GM20000 (cell line): ENCODE results near the gene POLR3K.
"Not testable (repeated sequence)": the region's sequence is repeated elsewhere in the genome, so short reads cannot be mapped to it uniquely, and the experiment has no call there.

Source experiments
- DNase-seq: peaks from one replicate; pipeline ENCODE4 v3.0.0; 2012; ENCODE audit warnings: low spot score
- TF ChIP-seq, protein P1 (sequence below): IDR thresholded peaks from 2 replicates; pipeline ENCODE4 v1.5.1; 2012; ENCODE audit warnings: mild to moderate bottlenecking, control low read depth; ENCODE audit errors: extremely low read depth, missing control alignments

POLR3K gene

DNA sequence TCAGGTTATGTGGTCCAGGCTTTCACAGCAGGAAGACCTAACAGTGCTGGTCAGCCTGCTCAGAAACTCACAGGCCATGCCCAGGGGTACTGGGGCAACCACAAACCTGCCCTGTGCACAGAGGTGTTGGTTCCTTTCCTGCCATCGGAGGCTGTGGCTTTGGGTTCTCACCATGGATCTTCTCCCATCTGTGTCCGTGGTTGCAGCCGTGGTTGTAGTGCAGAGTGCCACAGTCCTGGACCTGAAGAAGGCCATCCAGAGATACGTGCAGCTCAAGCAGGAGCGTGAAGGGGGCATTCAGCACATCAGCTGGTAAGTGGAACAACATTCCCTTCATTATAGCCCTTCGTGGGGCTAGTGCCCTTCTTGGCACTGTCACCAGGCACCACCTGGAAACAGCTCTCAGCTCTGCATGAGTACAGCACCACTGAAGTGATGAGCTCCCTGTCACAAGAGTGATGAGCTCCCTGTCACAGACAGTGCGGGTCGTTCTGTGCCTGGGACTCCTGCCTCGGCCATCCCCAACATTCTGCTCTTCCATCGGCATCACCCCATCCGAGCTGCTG lies 2.2 kb upstream of the POLR3K start:
- DNase-seq = no peak
- TF ChIP-seq, protein P1, sequence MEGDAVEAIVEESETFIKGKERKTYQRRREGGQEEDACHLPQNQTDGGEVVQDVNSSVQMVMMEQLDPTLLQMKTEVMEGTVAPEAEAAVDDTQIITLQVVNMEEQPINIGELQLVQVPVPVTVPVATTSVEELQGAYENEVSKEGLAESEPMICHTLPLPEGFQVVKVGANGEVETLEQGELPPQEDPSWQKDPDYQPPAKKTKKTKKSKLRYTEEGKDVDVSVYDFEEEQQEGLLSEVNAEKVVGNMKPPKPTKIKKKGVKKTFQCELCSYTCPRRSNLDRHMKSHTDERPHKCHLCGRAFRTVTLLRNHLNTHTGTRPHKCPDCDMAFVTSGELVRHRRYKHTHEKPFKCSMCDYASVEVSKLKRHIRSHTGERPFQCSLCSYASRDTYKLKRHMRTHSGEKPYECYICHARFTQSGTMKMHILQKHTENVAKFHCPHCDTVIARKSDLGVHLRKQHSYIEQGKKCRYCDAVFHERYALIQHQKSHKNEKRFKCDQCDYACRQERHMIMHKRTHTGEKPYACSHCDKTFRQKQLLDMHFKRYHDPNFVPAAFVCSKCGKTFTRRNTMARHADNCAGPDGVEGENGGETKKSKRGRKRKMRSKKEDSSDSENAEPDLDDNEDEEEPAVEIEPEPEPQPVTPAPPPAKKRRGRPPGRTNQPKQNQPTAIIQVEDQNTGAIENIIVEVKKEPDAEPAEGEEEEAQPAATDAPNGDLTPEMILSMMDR = no peak

DNA sequence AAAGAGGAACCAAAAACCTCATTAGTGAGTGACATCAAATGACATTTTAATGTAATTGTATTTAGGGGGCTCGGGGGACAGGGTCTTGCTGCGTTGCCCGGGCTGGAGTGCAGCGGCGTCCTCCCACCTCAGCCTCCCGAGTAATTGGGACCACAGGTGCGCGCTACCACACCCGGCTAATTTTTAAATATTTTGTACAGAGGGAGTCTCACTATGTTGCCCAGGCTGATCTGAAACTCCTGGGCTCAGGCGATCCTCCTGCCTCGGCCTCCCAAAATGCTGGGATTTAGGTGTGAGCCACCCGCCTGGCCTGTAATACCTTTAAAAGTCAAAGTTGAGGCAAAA lies 801 bp upstream of the POLR3K start:
- no peak for DNase-seq
- TF ChIP-seq, protein P1 = no peak

DNA sequence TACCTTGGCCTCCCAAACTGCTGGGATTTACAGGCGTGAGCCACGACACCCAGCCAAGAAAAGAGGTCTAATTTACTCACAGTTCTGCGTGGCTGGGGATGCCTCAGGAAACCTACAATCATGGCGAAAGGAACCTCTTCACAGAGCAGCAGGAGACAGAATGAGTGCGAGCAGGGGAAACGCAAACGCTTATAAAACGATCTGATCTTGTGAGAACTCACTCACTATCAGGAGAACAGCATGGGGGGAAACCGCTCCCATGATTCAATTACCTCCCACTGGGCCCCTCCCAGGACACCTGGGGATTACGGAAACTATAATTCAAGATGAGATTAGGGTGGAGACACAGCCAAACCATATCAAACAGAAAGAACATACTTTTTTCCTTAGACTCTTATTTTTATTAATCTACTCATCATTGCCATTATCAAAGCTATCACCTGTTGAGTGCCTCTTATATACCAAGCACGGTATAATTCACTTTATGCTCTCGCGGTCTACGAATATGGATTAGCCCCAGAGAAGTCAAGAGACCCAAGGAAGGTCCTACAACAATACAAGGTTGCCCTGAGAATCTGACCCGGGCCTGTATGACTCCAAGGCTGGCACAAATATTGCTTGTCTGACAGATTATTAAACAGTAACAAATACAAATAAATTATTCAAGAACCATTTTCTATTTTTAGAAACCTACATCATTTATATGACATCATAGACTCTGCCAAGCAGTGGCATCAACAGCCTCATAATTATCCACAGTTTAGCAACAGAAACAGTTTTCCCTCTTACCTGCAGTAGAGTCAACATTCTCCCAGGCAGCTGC lies 2.4 kb downstream of the POLR3K start:
- DNase-seq = no peak
- TF ChIP-seq, protein P1 = no peak

DNA sequence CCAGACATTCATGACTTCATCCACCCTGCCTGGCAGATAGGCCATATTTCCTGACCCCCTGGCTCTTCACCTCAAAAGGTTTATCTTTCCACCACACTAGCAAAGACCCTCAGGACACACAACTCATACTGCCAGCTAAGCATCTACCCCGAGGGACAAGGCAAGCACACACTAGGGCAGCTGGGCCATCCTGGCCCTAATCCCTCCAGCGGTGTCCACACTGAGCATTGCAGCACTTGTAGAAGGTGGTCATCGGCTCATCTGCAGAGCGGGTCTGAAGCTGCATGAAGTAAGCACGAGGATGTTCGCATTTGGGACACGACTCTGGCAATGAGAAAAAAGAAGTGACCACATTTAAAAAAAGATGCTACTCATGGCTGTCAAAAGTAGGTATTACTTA lies 6.2 kb downstream of the POLR3K start:
- no peak for DNase-seq
- TF ChIP-seq, protein P1 = no peak

DNA sequence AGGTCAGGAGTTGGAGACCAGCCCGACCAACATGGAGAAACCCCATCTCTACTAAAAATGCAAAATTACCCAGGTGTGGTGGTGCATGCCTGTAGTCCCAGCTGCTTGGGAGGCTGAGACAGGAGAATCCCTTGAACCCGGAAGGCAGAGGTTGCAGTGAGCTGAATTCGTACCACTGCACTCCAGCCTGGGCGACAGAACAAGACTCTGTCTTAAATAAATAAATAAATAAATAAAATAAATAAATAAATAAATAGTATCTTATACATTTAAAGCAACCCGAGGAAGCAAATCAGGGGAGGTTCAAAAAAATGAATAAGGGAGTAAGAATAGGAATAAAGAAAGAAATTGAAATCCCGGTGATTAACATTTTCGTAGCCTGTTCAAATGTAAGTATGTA lies 6.9 kb downstream of the POLR3K start:
- not testable (repeated sequence) for DNase-seq

DNA sequence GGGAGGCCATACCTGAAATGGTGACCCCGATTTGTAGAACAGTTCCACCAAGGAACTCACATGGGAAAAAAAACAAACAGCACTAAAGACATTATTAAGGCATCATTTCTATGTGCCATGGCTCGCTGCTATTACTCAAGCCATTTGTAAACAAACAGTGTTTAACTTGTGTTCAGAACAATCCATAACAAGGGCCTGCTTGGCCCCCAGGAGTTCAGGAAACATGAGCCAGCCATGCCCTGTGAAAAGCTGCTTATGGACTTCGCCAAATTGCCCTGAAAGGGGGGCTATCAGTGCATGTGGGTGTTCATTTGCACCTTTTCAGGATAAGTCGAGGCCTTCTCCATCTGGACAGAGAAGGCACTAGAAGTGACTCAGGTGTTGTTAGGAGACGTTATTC lies 8.0 kb downstream of the POLR3K start:
- TF ChIP-seq, protein P1 = no peak
- no peak for DNase-seq

GRCh38 chr16:44655-45054 lies 8.8 kb downstream of the POLR3K start:
- no peak for DNase-seq
- TF ChIP-seq, protein P1 = no peak

DNA sequence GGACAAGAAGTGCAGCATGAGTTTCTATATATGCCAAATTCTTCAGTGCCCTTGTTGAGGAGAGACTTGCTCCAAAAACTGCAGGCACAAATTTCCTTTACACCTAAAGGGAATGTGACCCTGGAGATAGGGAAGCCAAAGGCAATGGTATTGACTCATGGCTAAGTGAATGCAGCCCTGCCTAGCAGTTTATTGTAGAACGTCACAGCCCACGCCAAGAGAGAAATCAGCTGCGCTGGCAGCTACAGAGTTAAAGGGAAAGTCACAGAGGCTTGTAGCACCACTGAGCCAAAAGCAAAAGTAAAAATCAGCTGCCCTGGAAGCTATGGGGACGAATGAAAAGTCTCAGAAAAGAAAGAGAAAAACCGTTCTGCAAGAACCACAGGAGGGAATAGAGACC lies 10.1 kb downstream of the POLR3K start:
- DNase-seq = no peak
- TF ChIP-seq, protein P1 = no peak
